Measurements from ENCODE around the gene ARHGEF19. TPM values are rescaled to one million over a fixed set of nuclear protein-coding genes. Genes with fewer than 3 reads are reported as not detected.

ARHGEF19 gene
- total RNA-seq, 4 donors from 2014 or later = 1.1 to 16.0 (median 3.3) TPM

DNA sequence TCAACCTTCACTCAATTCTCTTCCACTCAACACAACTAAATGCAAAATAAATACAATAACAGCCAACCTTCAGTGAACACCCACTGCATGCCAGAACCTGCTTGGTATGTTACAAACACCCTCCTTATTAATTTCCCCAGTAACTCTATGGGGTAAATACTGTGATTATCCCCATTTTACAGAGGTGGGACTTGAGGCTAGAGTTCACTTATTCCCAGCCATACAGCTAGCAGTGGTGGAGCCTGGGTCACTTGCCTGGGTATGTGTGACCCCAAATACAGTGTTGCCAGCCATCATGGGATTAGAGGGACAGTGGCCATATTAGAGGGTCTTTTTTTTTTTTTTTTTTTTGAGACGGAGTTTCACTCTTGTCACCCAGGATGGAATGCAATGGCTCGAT lies 22.9 kb upstream of the ARHGEF19 start:
- TF ChIP-seq, protein P1, sequence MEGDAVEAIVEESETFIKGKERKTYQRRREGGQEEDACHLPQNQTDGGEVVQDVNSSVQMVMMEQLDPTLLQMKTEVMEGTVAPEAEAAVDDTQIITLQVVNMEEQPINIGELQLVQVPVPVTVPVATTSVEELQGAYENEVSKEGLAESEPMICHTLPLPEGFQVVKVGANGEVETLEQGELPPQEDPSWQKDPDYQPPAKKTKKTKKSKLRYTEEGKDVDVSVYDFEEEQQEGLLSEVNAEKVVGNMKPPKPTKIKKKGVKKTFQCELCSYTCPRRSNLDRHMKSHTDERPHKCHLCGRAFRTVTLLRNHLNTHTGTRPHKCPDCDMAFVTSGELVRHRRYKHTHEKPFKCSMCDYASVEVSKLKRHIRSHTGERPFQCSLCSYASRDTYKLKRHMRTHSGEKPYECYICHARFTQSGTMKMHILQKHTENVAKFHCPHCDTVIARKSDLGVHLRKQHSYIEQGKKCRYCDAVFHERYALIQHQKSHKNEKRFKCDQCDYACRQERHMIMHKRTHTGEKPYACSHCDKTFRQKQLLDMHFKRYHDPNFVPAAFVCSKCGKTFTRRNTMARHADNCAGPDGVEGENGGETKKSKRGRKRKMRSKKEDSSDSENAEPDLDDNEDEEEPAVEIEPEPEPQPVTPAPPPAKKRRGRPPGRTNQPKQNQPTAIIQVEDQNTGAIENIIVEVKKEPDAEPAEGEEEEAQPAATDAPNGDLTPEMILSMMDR (IDR thresholded peaks at IDR 0.05; ENCODE audit: low read depth) = no peak

DNA sequence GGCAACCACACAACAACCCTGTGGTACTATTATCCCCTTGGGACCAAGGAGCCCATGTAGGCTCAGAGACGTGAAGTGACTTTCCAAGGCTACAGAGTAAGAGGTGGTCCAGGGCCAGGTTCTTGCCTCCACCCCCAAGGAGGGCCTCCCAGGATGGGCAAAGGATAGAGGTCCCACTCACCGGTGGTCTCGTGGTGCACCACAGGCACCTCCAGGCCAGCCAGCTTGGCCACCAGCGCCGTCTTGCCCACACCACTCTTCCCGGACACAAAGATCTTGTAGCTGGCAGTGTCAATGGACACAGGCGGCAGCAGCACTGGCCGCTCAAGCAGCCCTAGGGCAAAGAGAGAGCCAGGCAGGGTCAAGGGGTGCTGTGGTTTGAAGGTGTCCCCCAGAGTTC lies 21.0 kb upstream of the ARHGEF19 start:
- TF ChIP-seq, protein P1 (IDR thresholded peaks at IDR 0.05; ENCODE audit: low read depth) = no peak

DNA sequence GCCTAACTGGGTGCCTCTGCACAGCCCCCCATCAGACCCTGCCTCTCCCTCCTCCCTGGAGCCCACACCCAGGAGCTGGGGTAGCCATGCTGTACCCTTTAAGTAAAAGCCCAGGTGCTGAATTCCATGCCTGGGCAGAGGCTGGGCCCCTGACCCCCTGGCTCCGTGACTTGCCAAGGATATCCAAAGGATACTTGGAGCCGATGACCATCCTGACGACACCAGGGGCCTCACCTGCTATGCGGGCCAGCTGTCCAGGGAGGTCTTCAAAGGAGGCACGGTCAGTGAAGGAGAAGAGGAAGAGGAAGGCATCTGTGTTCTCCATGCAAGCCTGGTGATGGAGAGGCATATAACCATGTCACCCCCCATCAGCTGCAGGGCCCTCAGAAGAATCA lies 19.9 kb upstream of the ARHGEF19 start:
- TF ChIP-seq, protein P1 (IDR thresholded peaks at IDR 0.05; ENCODE audit: low read depth) = no peak

DNA sequence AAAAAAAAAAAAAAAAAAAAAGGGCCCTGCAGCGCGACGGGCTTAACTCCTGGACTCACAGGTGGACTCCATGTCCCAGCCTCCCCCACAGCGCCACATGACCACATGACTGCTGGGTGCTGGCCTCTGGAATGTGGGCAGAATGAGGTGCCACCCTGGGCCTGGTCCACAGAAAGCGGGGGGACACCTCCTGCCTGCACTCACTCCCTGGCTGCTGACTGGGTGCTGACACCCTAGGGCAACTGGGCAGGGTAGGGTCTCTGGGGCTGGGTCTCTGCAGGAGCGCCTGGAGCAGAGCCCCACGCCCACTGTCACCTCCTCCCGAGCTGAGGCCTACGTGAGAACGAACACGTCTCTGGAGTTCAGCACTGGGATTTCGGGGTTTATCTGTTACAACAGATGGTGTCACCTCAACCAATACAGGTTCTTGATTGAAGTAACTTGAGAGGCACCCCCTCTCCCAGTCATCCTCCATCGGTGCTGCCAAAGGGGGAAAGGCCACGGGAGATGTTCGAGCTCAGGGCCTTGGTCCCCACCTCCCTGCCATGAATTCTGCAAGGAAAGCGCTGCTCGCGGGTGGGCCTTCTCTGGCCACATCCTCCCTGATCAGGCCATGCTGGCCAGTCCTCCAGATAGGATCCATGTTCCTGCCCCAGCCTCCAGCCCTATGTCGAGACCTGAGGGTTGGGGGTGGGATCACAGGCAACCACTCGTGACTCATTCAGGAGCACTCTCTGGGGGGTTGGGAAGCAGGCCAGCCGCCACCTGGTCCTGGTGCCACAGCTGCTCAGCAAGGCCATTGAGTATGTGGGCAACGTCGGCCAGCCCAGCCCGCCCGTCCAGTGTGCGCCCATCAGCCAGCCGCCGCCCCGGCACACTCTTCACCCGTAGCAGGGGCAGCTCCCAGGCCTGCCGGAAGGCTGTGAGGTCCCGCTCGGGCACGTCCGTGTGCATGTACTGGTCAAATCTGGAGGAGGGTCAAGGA lies 19.2 kb upstream of the ARHGEF19 start:
- TF ChIP-seq, protein P1 (IDR thresholded peaks at IDR 0.05; ENCODE audit: low read depth) = no peak

DNA sequence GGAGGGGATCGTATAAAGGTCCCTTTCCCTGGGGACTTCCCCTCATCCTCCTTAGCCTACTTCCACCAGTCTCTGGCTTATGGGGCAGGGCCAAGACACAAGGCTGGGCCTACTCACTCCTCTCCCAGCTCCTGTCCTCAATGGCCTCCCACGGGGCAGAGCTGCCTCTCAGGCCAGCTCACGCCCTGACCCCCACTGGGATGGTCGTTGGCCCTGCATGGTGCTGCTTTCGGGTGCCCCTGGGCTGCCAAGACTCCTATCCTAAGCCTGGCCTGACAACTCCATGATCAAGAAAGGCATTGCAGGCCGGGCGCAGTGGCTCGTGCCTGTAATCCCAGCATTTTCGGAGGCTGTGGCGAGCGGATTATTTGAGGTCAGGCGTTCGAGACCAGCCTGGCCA lies 18.3 kb upstream of the ARHGEF19 start:
- TF ChIP-seq, protein P1 (IDR thresholded peaks at IDR 0.05; ENCODE audit: low read depth) = no peak

DNA sequence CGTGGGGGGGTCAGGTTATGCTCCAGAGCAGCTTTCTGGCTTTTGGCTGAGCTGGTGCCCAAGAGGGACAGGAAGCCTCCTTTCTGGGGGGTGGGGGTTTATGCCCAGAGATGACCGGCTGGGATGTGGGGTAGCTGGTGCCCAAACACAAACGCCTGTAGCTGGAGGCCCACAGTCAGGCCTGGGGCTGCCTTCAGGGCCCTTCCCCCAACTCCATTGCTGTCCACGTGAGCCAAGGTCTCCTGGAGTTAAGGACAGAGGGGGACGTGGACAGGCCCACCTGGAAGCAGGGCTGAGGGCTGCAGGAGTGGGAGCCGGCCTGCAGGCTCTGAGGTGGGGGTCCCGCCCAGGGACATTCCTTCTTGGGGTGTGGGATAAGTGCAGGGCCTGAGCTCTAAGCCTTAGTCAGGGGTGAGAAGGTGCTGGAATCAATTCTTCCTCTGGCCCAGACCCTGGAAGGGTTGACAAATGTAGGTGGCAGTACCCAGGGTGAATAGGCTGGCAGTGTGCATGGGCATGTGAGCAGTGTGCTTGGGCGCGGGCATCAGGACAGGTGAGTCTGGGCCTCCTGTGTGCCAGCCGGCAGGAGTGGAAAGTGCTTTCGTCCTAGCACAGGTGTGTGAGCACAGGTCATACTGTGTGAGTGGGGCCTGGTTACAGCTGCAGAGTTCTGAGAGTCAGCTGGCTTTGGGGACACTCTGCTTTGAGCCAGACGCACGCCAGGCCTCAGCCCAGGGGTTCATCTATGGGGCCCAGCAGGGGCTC lies 17.7 kb upstream of the ARHGEF19 start:
- TF ChIP-seq, protein P1 (IDR thresholded peaks at IDR 0.05; ENCODE audit: low read depth) = no peak
